Measurements from ENCODE around the gene SHANK1. TPM values are rescaled to one million over a fixed set of nuclear protein-coding genes. Genes with fewer than 3 reads are reported as not detected.

SHANK1 gene
- total and polyA plus RNA-seq, 2 of the 4 experiments (the other 2 are of a cell fraction) = 6.1 to 6.7 TPM

DNA sequence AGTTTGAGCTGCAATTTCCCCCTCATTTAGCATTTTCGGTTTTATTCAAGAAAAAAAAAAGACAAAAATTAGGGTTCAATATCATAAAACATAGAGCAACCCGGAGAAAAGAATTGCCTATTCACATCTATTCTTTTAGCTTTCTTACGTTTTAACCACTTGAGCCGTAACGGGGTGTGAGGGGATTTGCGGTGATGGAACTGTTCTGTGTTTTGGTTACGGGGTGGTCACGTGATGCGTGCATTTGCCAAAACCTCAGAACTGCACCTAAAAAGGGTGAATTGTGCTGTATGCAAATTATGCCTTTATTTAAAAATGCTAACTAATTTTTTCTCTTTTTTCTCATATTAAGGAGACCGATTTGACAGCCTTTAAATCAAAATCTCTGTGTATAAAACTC lies 25.6 kb upstream of the SHANK1 start:
- DNase-seq (no peak), ATAC-seq (ENCODE audit: low read depth) (no peak)
- no peak overlapping the region for H2BK15ac ChIP-seq (ENCODE audit: low read depth, low read length)
- CTCF ChIA-PET = no interaction called here
- no peak overlapping the region for H3K14ac ChIP-seq (replicated peaks; ENCODE audit: low read depth, low read length)
- H3K4me2 ChIP-seq (ENCODE audit: low read depth, low read length) = no peak overlapping the region
- H3K36me3 ChIP-seq (ENCODE audit: control insufficient read depth, insufficient read depth, low read length) = no peaks in the 10 kb centered on the region
- no peak overlapping the region for H2AFZ ChIP-seq (replicated peaks; ENCODE audit: low read length, poor library complexity)
- H3K9me3 ChIP-seq (ENCODE audit: control insufficient read depth, insufficient read depth, low read length) = no peaks in the 10 kb centered on the region
- WGBS, 2 experiments (ENCODE audit: extremely low coverage in 2 of 2, insufficient read length in 1 of 2) = no CpG with 5 or more reads among the region's 10 CpGs
- no peak overlapping the region for H3K4ac ChIP-seq (ENCODE audit: low read depth, low read length)
- H3K79me1 ChIP-seq (ENCODE audit: low read depth in 1 of 2, low read length in 2 of 2) = no peaks in the 10 kb centered on the region
- POLR2A ChIA-PET (ENCODE audit: unreplicated experiment) = no interaction called here
- H3K56ac ChIP-seq (ENCODE audit: extremely low read depth, insufficient read depth, low read length) = no peak overlapping the region
- BruUV-seq (replicated peaks) = no TSS peak
- H3K27ac ChIP-seq (ENCODE audit: insufficient read depth, low read length) = no peak overlapping the region
- no peak overlapping the region for H3K9ac ChIP-seq (ENCODE audit: low read depth, low read length)
- H4K5ac ChIP-seq (ENCODE audit: low read depth, low read length) = no peak overlapping the region
- no peak overlapping the region for H2AK5ac ChIP-seq (ENCODE audit: low read depth, low read length)
- intact Hi-C loops (cut with micrococcal nuclease) (no loop called here), in situ Hi-C loops (cut with MboI; ENCODE audit: low sequenced_read_pairs) (no loop called here), dilution Hi-C loops (cut with HindIII; ENCODE audit: low sequenced_read_pairs, unreplicated experiment) (no loop called here)
- H3K9me1 ChIP-seq (ENCODE audit: insufficient read depth, low read length) = no peaks in the 10 kb centered on the region
- H2BK120ac ChIP-seq (ENCODE audit: low read depth, low read length) = no peak overlapping the region
- no peak overlapping the region for H2AK9ac ChIP-seq (replicated peaks; ENCODE audit: low read depth, low read length, poor library complexity)
- H4K20me1 ChIP-seq (ENCODE audit: insufficient read depth, low read length) = no peaks in the 10 kb centered on the region
- TF ChIP-seq RAD21 (IDR thresholded peaks at IDR 0.05; ENCODE audit: low read length) (no peak), MXI1 (IDR thresholded peaks at IDR 0.05; ENCODE audit: borderline replicate concordance, low read depth, low read length) (no peak), CEBPB (IDR thresholded peaks at IDR 0.05; ENCODE audit: low read depth, low read length) (no peak), MAZ (IDR thresholded peaks at IDR 0.05; ENCODE audit: borderline replicate concordance, low read depth, low read length) (no peak), NFE2L2 (IDR thresholded peaks at IDR 0.05; ENCODE audit: low read depth, low read length) (no peak), RCOR1 (IDR thresholded peaks at IDR 0.05; ENCODE audit: insufficient replicate concordance, low read length) (no peak), RFX5 (IDR thresholded peaks at IDR 0.05; ENCODE audit: low read depth, low read length) (no peak), SMC3 (IDR thresholded peaks at IDR 0.05; ENCODE audit: low read depth, low read length) (no peak), POLR2A (IDR thresholded peaks at IDR 0.05; ENCODE audit: low read depth, low read length) (no peak), MAFK (IDR thresholded peaks at IDR 0.05; ENCODE audit: low read depth, low read length) (no peak), BHLHE40 (IDR thresholded peaks at IDR 0.05; ENCODE audit: low read depth, low read length) (no peak), CHD1 (IDR thresholded peaks at IDR 0.05; ENCODE audit: low read depth, low read length) (no peak), FOS (IDR thresholded peaks at IDR 0.05; ENCODE audit: low read depth, low read length) (no peak)
- TF ChIP-seq, protein P1, sequence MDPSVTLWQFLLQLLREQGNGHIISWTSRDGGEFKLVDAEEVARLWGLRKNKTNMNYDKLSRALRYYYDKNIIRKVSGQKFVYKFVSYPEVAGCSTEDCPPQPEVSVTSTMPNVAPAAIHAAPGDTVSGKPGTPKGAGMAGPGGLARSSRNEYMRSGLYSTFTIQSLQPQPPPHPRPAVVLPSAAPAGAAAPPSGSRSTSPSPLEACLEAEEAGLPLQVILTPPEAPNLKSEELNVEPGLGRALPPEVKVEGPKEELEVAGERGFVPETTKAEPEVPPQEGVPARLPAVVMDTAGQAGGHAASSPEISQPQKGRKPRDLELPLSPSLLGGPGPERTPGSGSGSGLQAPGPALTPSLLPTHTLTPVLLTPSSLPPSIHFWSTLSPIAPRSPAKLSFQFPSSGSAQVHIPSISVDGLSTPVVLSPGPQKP (IDR thresholded peaks at IDR 0.05; ENCODE audit: borderline replicate concordance, low read depth, low read length) = no peak
- TF ChIP-seq, protein P2, sequence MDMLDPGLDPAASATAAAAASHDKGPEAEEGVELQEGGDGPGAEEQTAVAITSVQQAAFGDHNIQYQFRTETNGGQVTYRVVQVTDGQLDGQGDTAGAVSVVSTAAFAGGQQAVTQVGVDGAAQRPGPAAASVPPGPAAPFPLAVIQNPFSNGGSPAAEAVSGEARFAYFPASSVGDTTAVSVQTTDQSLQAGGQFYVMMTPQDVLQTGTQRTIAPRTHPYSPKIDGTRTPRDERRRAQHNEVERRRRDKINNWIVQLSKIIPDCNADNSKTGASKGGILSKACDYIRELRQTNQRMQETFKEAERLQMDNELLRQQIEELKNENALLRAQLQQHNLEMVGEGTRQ (IDR thresholded peaks at IDR 0.05; ENCODE audit: low read depth, low read length) = no peak; the same call in 1 of the 2 replicates
- TF ChIP-seq, protein P3, sequence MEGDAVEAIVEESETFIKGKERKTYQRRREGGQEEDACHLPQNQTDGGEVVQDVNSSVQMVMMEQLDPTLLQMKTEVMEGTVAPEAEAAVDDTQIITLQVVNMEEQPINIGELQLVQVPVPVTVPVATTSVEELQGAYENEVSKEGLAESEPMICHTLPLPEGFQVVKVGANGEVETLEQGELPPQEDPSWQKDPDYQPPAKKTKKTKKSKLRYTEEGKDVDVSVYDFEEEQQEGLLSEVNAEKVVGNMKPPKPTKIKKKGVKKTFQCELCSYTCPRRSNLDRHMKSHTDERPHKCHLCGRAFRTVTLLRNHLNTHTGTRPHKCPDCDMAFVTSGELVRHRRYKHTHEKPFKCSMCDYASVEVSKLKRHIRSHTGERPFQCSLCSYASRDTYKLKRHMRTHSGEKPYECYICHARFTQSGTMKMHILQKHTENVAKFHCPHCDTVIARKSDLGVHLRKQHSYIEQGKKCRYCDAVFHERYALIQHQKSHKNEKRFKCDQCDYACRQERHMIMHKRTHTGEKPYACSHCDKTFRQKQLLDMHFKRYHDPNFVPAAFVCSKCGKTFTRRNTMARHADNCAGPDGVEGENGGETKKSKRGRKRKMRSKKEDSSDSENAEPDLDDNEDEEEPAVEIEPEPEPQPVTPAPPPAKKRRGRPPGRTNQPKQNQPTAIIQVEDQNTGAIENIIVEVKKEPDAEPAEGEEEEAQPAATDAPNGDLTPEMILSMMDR (conservative IDR thresholded peaks at IDR 0.05; ENCODE audit: low read depth, low read length) = no peak
- H3K4me3 ChIP-seq (ENCODE audit: insufficient read depth, low read depth, low read length) = no peak overlapping the region
- H3K4me1 ChIP-seq (ENCODE audit: control insufficient read depth, insufficient read depth, low read length) = no peaks in the 10 kb centered on the region
- H3K23ac ChIP-seq (ENCODE audit: low read depth, low read length) = no peak overlapping the region
- H4K91ac ChIP-seq (ENCODE audit: insufficient read depth, low read depth, low read length) = no peak overlapping the region
- no peak overlapping the region for H2BK20ac ChIP-seq (ENCODE audit: low read depth, low read length)
- H2BK5ac ChIP-seq (ENCODE audit: low read depth, low read length, poor library complexity, severe bottlenecking) = no peak overlapping the region
- no peak overlapping the region for H4K8ac ChIP-seq (ENCODE audit: low read depth in 2 of 2, low read length in 2 of 2)
- H3K27me3 ChIP-seq (ENCODE audit: control insufficient read depth, insufficient read depth, low read length) = peaks cover 7% of the 10 kb centered on the region
- no peak overlapping the region for H3K18ac ChIP-seq (ENCODE audit: low read depth, low read length)
